Kidney tubule cell (primary cell): Measurements from ENCODE around the gene OR10AD1.

Experiments used
- DNase-seq: peaks from one replicate; pipeline ENCODE4 v3.0.0-alpha.2; 2018; ENCODE audit warnings: low spot score

Gene OR10AD1

GRCh38 chr12:48189331-48190125 is 13.6 kb downstream of the OR10AD1 start:
- DNase-seq = peak; percentile 67

- DNase-seq = no peak
Measured at GRCh38 chr12:48187916-48188695, 15.0 kb downstream of the OR10AD1 start.

- DNase-seq = no peak
Measured at GRCh38 chr12:48185181-48185919, 17.7 kb downstream of the OR10AD1 start.

GRCh38 chr12:48184549-48184922 is 18.6 kb downstream of the OR10AD1 start:
- DNase-seq = no peak

GRCh38 chr12:48183876-48184548 is 19.1 kb downstream of the OR10AD1 start:
- no peak for DNase-seq

- DNase-seq = peak; percentile 75
Measured at GRCh38 chr12:48183091-48183875, 19.8 kb downstream of the OR10AD1 start, which contains the start of gene CCDC184. CCDC184 (plus strand) TSS chr12:48183644; CDS start chr12:48184123, 479 bp downstream.

GRCh38 chr12:48182631-48183030 is 20.5 kb downstream of the OR10AD1 start:
- no peak for DNase-seq

GRCh38 chr12:48180857-48181495 is 22.1 kb downstream of the OR10AD1 start:
- no peak for DNase-seq

GRCh38 chr12:48180424-48180823 is 22.7 kb downstream of the OR10AD1 start:
- DNase-seq = no peak

GRCh38 chr12:48179466-48179865 is 23.6 kb downstream of the OR10AD1 start:
- no peak for DNase-seq

GRCh38 chr12:48177982-48178381 is 25.1 kb downstream of the OR10AD1 start:
- no peak for DNase-seq

- no peak for DNase-seq
Measured at GRCh38 chr12:48176417-48176751, 26.7 kb downstream of the OR10AD1 start.

GRCh38 chr12:48175613-48176416 is 27.3 kb downstream of the OR10AD1 start:
- no peak for DNase-seq

GRCh38 chr12:48169011-48169410 is 34.1 kb downstream of the OR10AD1 start:
- DNase-seq = no peak

GRCh38 chr12:48165089-48165981 is 37.8 kb downstream of the OR10AD1 start:
- peak; percentile 69 for DNase-seq

- DNase-seq = no peak
Measured at GRCh38 chr12:48164451-48164850, 38.6 kb downstream of the OR10AD1 start.

GRCh38 chr12:48163150-48163747 is 39.8 kb downstream of the OR10AD1 start:
- DNase-seq = no peak

- no peak for DNase-seq
Measured at GRCh38 chr12:48160807-48161206, 42.3 kb downstream of the OR10AD1 start.
